HepG2 (cell line): ENCODE results near the gene CA14. TPM values are rescaled to one million over a fixed set of nuclear protein-coding genes. Genes with fewer than 3 reads are reported as not detected.

Source experiments
- ATAC-seq: fragments of 200-7000 bp; cut with Tn5 transposase; 3 replicates; pipeline ENCODE4 v1.9.1; 2020; ENCODE audit warnings: mild to moderate bottlenecking, moderate library complexity
- BruUV-seq: library from RNA; stranded (reverse); fragments of 400-500 nt; replicated peaks from 2 replicates; lab custom pipeline; 2021; lab: Mats Ljungman, UMichigan
- CTCF ChIA-PET: fragments of 300-600 bp; formaldehyde crosslinking; extraction: SDS; loops from one replicate; lab custom pipeline; 2021; ENCODE audit warnings: low total read pairs, inconsistent platforms, low intra/inter-chr PET ratio; lab: Yijun Ruan, JAX
- POLR2A ChIA-PET: fragments of 350-600 bp; sonication (Branson Sonifier 250); formaldehyde crosslinking; loops from one replicate; lab custom pipeline; 2020; ENCODE audit warnings: antibody characterized with exemption, inconsistent platforms; lab: Yijun Ruan, JAX
- DNase-seq: peaks from one replicate; pipeline ENCODE4 v3.0.0-alpha.2; 2015; ENCODE audit warnings: low spot score
- FAIRE-seq: peaks from 3 replicates; lab custom pipeline; 2011; peaks lifted over from hg19 to GRCh38; lab: Jason Lieb, UNC
- H2AFZ ChIP-seq: one replicate; pipeline ENCODE4 v1.6.1; 2011; ENCODE audit warnings: low read length, inconsistent platforms
- H3K27ac ChIP-seq: fragments of 300-600 bp; 3 replicates; pipeline ENCODE4 v1.8.0; 2011; ENCODE audit warnings: mixed run types, mild to moderate bottlenecking, mixed read lengths, low read length, inconsistent platforms; ENCODE audit not compliant: insufficient read depth; ENCODE audit errors: extremely low read length
- H3K27me3 ChIP-seq, 2 experiments: fragments of 200-600 bp in 1 of 2; 2 replicates in 1 of 2; 3 replicates in 1 of 2; pipeline versions ENCODE4 v1.6.0 to v1.8.0; 2011; ENCODE audit warnings: low read length in 2 of 2, mild to moderate bottlenecking in 2 of 2, moderate library complexity in 2 of 2, inconsistent platforms in 1 of 2; ENCODE audit not compliant: insufficient read depth in 2 of 2, control insufficient read depth in 1 of 2
- H3K36me3 ChIP-seq, 2 experiments: fragments of 200-600 bp in 1 of 2; replicated peaks in 1 of 2; 2 replicates in 1 of 2; 3 replicates in 1 of 2; pipeline versions ENCODE4 v1.5.1 to v1.8.0; 2011; ENCODE audit warnings: low read length in 2 of 2, inconsistent platforms in 1 of 2; ENCODE audit not compliant: insufficient read depth in 2 of 2, control insufficient read depth in 1 of 2
- H3K4me1 ChIP-seq: 2 replicates; pipeline ENCODE4 v1.5.1; 2012; ENCODE audit warnings: low read length, inconsistent platforms; ENCODE audit not compliant: insufficient read depth
- H3K4me2 ChIP-seq: 2 replicates; pipeline ENCODE4 v1.6.0; 2011; ENCODE audit warnings: low read depth, low read length, inconsistent platforms
- H3K4me3 ChIP-seq, 3 experiments: fragments of 200-600 bp in 1 of 3; sonication (generic), shearing (Covaris generic) in 1 of 3; replicated peaks in 1 of 3; 2 replicates each; pipeline ENCODE4 v1.5.1; 2011 to 2016; ENCODE audit warnings: low read length in 3 of 3, inconsistent platforms in 2 of 3, low read depth in 2 of 3, mild to moderate bottlenecking in 2 of 3, control low read depth in 1 of 3, mixed read lengths in 1 of 3; ENCODE audit not compliant: insufficient read depth in 1 of 3
- H3K79me2 ChIP-seq: one replicate; pipeline ENCODE4 v1.6.1; 2011; ENCODE audit warnings: low read length, inconsistent platforms; ENCODE audit not compliant: insufficient read depth
- H3K9ac ChIP-seq: 2 replicates; pipeline ENCODE4 v1.6.0; 2011; ENCODE audit warnings: mild to moderate bottlenecking, low read depth, low read length, inconsistent platforms; ENCODE audit not compliant: insufficient read depth
- H3K9me3 ChIP-seq: 2 replicates; pipeline ENCODE4 v1.5.1; 2012; ENCODE audit warnings: mild to moderate bottlenecking, low read length
- H4K20me1 ChIP-seq: 2 replicates; pipeline ENCODE4 v1.6.0; 2011; ENCODE audit warnings: inconsistent platforms, mild to moderate bottlenecking, low read length, moderate library complexity; ENCODE audit not compliant: insufficient read depth
- AGO2 ChIP-seq: fragments of 200-400 bp; formaldehyde crosslinking; optimal IDR thresholded peaks from 2 replicates; pipeline ENCODE3; 2017; ENCODE audit warnings: mild to moderate bottlenecking, low read depth, low read length, moderate library complexity
- CCDC6 ChIP-seq: sonication (generic); formaldehyde crosslinking; IDR thresholded peaks from 2 replicates; pipeline ENCODE4 v1.8.1; 2022; ENCODE audit warnings: mild to moderate bottlenecking, missing genetic modification reagents, moderate library complexity
- ELF1 ChIP-seq: sonication (generic); formaldehyde crosslinking; IDR thresholded peaks from 2 replicates; pipeline ENCODE4 v1.4.0; 2020; ENCODE audit warnings: missing genetic modification reagents
- FOXO4 ChIP-seq: sonication (generic); formaldehyde crosslinking; conservative IDR thresholded peaks from 2 replicates; pipeline ENCODE4 v1.8.1; 2023; ENCODE audit warnings: missing genetic modification reagents
- GPN1 ChIP-seq: sonication (generic); formaldehyde crosslinking; IDR thresholded peaks from 2 replicates; pipeline ENCODE4 v1.5.1; 2020; ENCODE audit warnings: missing genetic modification reagents, borderline replicate concordance
- KMT2B ChIP-seq: IDR thresholded peaks from 2 replicates; pipeline ENCODE4 v1.6.1; 2016; ENCODE audit warnings: missing genetic modification reagents, missing compliant biosample characterization
- MAFK ChIP-seq, 2 experiments: IDR thresholded peaks in 1 of 2; conservative IDR thresholded peaks in 1 of 2; 2 replicates each; pipeline ENCODE4 v1.6.1; 2011; ENCODE audit warnings: improper control_type of control experiment in 2 of 2, low read length in 2 of 2
- MEIS2 ChIP-seq: sonication (generic); formaldehyde crosslinking; IDR thresholded peaks from 2 replicates; pipeline ENCODE4 v1.9.0; 2021; ENCODE audit warnings: mild to moderate bottlenecking, missing genetic modification reagents
- PAX8 ChIP-seq: sonication (generic); formaldehyde crosslinking; IDR thresholded peaks from 2 replicates; pipeline ENCODE4 v1.8.0; 2022; ENCODE audit warnings: mild to moderate bottlenecking, missing genetic modification reagents, borderline replicate concordance
- TEAD2 ChIP-seq: sonication (generic); formaldehyde crosslinking; IDR thresholded peaks from 2 replicates; pipeline ENCODE4 v1.9.0; 2021; ENCODE audit warnings: missing genetic modification reagents
- ZBTB14 ChIP-seq: sonication (generic); formaldehyde crosslinking; IDR thresholded peaks from 2 replicates; pipeline ENCODE4 v1.4.0; 2020; ENCODE audit warnings: missing genetic modification reagents
- ZNF414 ChIP-seq: sonication (generic); formaldehyde crosslinking; IDR thresholded peaks from 2 replicates; pipeline ENCODE4 v1.5.0; 2020; ENCODE audit warnings: missing genetic modification reagents
- ZNF572 ChIP-seq: sonication (generic); formaldehyde crosslinking; IDR thresholded peaks from 2 replicates; pipeline ENCODE4 v1.5.1; 2020; ENCODE audit warnings: mild to moderate bottlenecking, missing genetic modification reagents
- ZNF672 ChIP-seq: sonication (generic); formaldehyde crosslinking; IDR thresholded peaks from 2 replicates; pipeline ENCODE4 v1.8.1; 2022; ENCODE audit warnings: missing genetic modification reagents
- WGBS: methylation state at CpG from one replicate; pipeline ENCODE4 v1.1.6; 2017; ENCODE audit warnings: low lambda C conversion rate; 5-methylcytosine and 5-hydroxymethylcytosine counted together
- in situ Hi-C: cut with HindIII; loops from 2 replicates; pipeline ENCODE4 v1.10.0; 2017; ENCODE audit warnings: low pct_unique_long_range_greater_than_20kb; ENCODE audit not compliant: extremely low pct_ligation_motif_present
- intact Hi-C: fragments of 100-400 bp; cut with micrococcal nuclease; formaldehyde crosslinking; loops from one replicate; pipeline ENCODE4 v1.10.0; 2022; ENCODE audit not compliant: unreplicated experiment
- polyA plus RNA-seq, 8 experiments: library from polyadenylated mRNA; depleted of rRNA in 3 of 8; stranded (reverse) in 7 of 8; unstranded in 1 of 8; fragments of >200 nt; fragmentation: Illumina TruSeq in 4 of 8; extraction: Trizol in 4 of 8; gene quantifications; 2 replicates each; pipeline versions ENCODE4 v1.2.1 to v1.2.3, GENCODE V29; 2011 to 2016; ENCODE audit warnings: low read depth in 4 of 8, missing spikeins in 1 of 8, mixed read lengths in 1 of 8; ENCODE audit not compliant: insufficient read depth in 1 of 8
- total RNA-seq, 5 experiments: library from RNA; depleted of rRNA; stranded (reverse); fragments of >200 nt; fragmentation: Illumina TruSeq; extraction: Trizol; gene quantifications; 2 replicates each; pipeline ENCODE4 v1.2.3, GENCODE V29; 2016; ENCODE audit warnings: low read depth in 1 of 5
- TF ChIP-seq, protein P1 (sequence below): sonication (generic); formaldehyde crosslinking; IDR thresholded peaks from 2 replicates; pipeline ENCODE4 v1.4.0; 2020; ENCODE audit warnings: missing genetic modification reagents
- TF ChIP-seq, protein P2 (sequence below): sonication (generic); formaldehyde crosslinking; IDR thresholded peaks from 2 replicates; pipeline ENCODE4 v1.5.1; 2020; ENCODE audit warnings: missing genetic modification reagents, mild to moderate bottlenecking, borderline replicate concordance

Gene CA14
- total and polyA plus RNA-seq, 2 of the 13 experiments (the other 11 are each of a cell fraction or from before 2014, with no cell fraction given), result 2.4 to 8.5 TPM

- peaks cover 31% of the 10 kb centered on the region for H3K4me1 ChIP-seq
- no peaks in the 10 kb centered on the region for H3K9me3 ChIP-seq
- DNase-seq, result no peak
- no peak overlapping the region for H2AFZ ChIP-seq
- FAIRE-seq, result no peak
- H3K27me3 ChIP-seq, result no peaks in the 10 kb centered on the region; a peak in 2 of 5 replicates
- ChIA-PET POLR2A (interaction anchor here (1.0 kb wide), 1 partner anchor 45 kb away, joined by 3 read pairs; no protein-coding TSS in a partner anchor), CTCF (no interaction called here)
- 0 out of 5 replicates have a peak, but pooled peaks cover 0 to 1% of the 10 kb centered on the region in 2 experiments for H3K36me3 ChIP-seq
- intact Hi-C loops, result no loop called here
- H4K20me1 ChIP-seq, result no peaks in the 10 kb centered on the region
- H3K79me2 ChIP-seq, result peaks cover 43% of the 10 kb centered on the region
- ATAC-seq, result peak; percentile 5; the same call in 2 of the 3 replicates
- in situ Hi-C loops, result no loop called here
- peak overlapping the region; percentile 72 for H3K4me2 ChIP-seq
- peak overlapping the region; percentile 90 for H3K9ac ChIP-seq
- H3K4me3 ChIP-seq, result peak overlapping the region; percentile 83 to 93 (median 84)
- WGBS, result 3% methylated on average over 10 of the region's 27 CpGs
- TSS peak; percentile 81 for BruUV-seq
- peak overlapping the region; percentile 88 for H3K27ac ChIP-seq
- TF ChIP-seq GPN1 (CRISPR knock-in tag) (no peak), AGO2 (peak; percentile 0), MAFK (conservative IDR thresholded peaks at IDR 0.05 in 1 of 2, IDR thresholded peaks at IDR 0.05 in 1 of 2; ENCODE audit: low read length in 2 of 2) (no peak), MEIS2 (CRISPR knock-in tag) (no peak), KMT2B (CRISPR knock-in tag) (no peak), ELF1 (CRISPR knock-in tag) (no peak), FOXO4 (no peak), ZNF572 (CRISPR knock-in tag) (no peak), ZBTB14 (CRISPR knock-in tag) (0 out of 2 replicates have a peak, but pooled peaks have one; percentile 1), CCDC6 (CRISPR knock-in tag) (peak; percentile 15; the same call in 1 of the 2 replicates), ZNF672 (CRISPR knock-in tag) (peak; percentile 11; the same call in 1 of the 2 replicates), PAX8 (CRISPR knock-in tag) (no peak), TEAD2 (CRISPR knock-in tag) (no peak), ZNF414 (CRISPR knock-in tag) (peak; percentile 2; the same call in 1 of the 2 replicates)
- TF ChIP-seq, protein P1, sequence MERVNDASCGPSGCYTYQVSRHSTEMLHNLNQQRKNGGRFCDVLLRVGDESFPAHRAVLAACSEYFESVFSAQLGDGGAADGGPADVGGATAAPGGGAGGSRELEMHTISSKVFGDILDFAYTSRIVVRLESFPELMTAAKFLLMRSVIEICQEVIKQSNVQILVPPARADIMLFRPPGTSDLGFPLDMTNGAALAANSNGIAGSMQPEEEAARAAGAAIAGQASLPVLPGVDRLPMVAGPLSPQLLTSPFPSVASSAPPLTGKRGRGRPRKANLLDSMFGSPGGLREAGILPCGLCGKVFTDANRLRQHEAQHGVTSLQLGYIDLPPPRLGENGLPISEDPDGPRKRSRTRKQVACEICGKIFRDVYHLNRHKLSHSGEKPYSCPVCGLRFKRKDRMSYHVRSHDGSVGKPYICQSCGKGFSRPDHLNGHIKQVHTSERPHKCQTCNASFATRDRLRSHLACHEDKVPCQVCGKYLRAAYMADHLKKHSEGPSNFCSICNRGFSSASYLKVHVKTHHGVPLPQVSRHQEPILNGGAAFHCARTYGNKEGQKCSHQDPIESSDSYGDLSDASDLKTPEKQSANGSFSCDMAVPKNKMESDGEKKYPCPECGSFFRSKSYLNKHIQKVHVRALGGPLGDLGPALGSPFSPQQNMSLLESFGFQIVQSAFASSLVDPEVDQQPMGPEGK, result peak; percentile 87
- TF ChIP-seq, protein P2, sequence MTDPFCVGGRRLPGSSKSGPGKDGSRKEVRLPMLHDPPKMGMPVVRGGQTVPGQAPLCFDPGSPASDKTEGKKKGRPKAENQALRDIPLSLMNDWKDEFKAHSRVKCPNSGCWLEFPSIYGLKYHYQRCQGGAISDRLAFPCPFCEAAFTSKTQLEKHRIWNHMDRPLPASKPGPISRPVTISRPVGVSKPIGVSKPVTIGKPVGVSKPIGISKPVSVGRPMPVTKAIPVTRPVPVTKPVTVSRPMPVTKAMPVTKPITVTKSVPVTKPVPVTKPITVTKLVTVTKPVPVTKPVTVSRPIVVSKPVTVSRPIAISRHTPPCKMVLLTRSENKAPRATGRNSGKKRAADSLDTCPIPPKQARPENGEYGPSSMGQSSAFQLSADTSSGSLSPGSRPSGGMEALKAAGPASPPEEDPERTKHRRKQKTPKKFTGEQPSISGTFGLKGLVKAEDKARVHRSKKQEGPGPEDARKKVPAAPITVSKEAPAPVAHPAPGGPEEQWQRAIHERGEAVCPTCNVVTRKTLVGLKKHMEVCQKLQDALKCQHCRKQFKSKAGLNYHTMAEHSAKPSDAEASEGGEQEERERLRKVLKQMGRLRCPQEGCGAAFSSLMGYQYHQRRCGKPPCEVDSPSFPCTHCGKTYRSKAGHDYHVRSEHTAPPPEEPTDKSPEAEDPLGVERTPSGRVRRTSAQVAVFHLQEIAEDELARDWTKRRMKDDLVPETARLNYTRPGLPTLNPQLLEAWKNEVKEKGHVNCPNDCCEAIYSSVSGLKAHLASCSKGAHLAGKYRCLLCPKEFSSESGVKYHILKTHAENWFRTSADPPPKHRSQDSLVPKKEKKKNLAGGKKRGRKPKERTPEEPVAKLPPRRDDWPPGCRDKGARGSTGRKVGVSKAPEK (CRISPR knock-in tag), result 0 out of 2 replicates have a peak, but pooled peaks have one; percentile 61
Observed at GRCh38 chr1:150235294-150235851, 22.2 kb upstream of the CA14 start.
